NCI-H524 (cell line): Measurements from ENCODE around the gene TOM1L2.
"Not testable (repeated sequence)": the region's sequence is repeated elsewhere in the genome, so short reads cannot be mapped to it uniquely, and the experiment has no call there.

Experiments used
- DNase-seq, 2 experiments: peaks; one replicate each; lab custom pipeline; 2025; lab: John Stamatoyannopoulos, UW

Gene TOM1L2

GRCh38 chr17:17819111-17819510, 153.1 kb downstream of the TOM1L2 start:
- DNase-seq, result no peak

- DNase-seq, result no peak
These were observed 154.1 kb downstream of the TOM1L2 start for GRCh38 chr17:17818088-17818526.

GRCh38 chr17:17817552-17817947, 154.7 kb downstream of the TOM1L2 start:
- DNase-seq, result no peak

- DNase-seq, result no peak
These were observed 155.2 kb downstream of the TOM1L2 start for GRCh38 chr17:17816831-17817551.

GRCh38 chr17:17816240-17816814, 155.9 kb downstream of the TOM1L2 start:
- DNase-seq, result no peak

- DNase-seq, result peak; percentile 54 to 57
These were observed 156.6 kb downstream of the TOM1L2 start for GRCh38 chr17:17815436-17816200.

- no peak for DNase-seq
These were observed 157.2 kb downstream of the TOM1L2 start for GRCh38 chr17:17815062-17815406.

GRCh38 chr17:17814162-17815061, 157.8 kb downstream of the TOM1L2 start:
- peak; percentile 85 to 92 for DNase-seq

GRCh38 chr17:17813725-17814095, 158.5 kb downstream of the TOM1L2 start:
- DNase-seq, result no peak

GRCh38 chr17:17813055-17813724, 159.0 kb downstream of the TOM1L2 start:
- no peak for DNase-seq

GRCh38 chr17:17812211-17813054, 159.8 kb downstream of the TOM1L2 start:
- peak; percentile 38 to 54 for DNase-seq

- DNase-seq, result peak in 1 of 2 experiments; percentile 22
These were observed 160.6 kb downstream of the TOM1L2 start for GRCh38 chr17:17811381-17812210.

- DNase-seq, result no peak
These were observed 161.3 kb downstream of the TOM1L2 start for GRCh38 chr17:17810895-17811248.

- no peak for DNase-seq
These were observed 161.9 kb downstream of the TOM1L2 start for GRCh38 chr17:17810084-17810894.

GRCh38 chr17:17809531-17810083, 162.6 kb downstream of the TOM1L2 start:
- no peak for DNase-seq

- DNase-seq, result peak in 1 of 2 experiments; percentile 26
These were observed 163.3 kb downstream of the TOM1L2 start for GRCh38 chr17:17808706-17809432.

GRCh38 chr17:17808200-17808599, 164.0 kb downstream of the TOM1L2 start:
- DNase-seq, result not testable (repeated sequence)

- no peak for DNase-seq
These were observed 164.8 kb downstream of the TOM1L2 start for GRCh38 chr17:17807440-17807839.
